ENCODE data around the gene NOTCH1. TPM values are rescaled to one million over a fixed set of nuclear protein-coding genes. Genes with fewer than 3 reads are reported as not detected.
A peak's percentile ranks its signal among the peaks of the same experiment; 100 is the strongest.

NOTCH1 gene
- polyA plus RNA-seq, 2 of the 4 experiments (the other 2 are of a cell fraction), result 0.88 to 5.7 TPM

DNA sequence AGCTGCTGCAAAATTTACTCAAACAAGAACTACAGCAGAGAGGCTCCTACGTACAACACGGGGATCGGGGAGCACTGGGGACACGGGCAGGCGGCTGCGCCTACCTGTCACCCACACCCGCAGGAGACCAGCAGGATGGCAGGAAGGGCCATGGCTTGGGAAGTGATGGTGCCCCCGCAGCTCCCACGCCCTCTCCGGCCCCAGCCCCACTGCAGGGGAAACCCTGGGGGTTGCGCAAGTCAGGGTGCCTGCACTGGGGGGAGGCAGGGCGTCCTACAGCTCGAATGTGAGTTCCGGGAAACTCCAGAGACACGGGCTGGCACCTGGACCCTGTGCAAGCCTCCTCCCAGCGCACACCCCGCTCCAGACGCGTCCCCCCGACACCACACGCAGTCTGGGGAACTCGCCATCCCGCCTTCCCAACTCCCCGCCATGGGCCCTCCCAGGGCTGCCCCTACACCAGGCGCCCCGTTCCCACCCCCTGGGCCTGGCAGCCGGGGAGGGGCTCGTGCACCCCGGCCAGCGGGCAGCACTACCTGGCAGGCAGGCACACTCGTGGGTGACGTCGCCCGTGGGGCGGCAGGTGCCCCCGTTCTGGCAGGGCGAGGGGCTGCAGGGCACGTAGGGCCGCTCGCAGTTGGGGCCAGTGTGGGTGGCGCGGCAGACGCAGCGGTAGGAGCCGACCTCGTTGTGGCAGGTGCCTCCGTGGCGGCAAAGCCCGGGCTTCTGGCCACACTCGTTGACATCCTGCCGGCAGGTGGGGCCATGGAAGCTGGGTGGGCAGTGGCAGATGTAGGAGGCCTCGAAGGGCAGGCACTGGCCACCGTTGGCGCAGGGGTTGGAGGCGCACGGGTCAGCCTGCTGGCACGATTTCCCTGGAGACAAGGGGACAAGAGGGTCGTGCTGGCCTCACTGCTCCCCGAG, 23.3 kb downstream of the NOTCH1 start:
- DNase-seq (ENCODE audit: low read depth in 1 of 2, low spot score in 1 of 2) (no peak), ATAC-seq (no peak)
- 87% methylated on average over 20 of the region's 59 CpGs for whole genome bisulfite sequencing (ENCODE audit: missing lambda C conversion rate)

DNA sequence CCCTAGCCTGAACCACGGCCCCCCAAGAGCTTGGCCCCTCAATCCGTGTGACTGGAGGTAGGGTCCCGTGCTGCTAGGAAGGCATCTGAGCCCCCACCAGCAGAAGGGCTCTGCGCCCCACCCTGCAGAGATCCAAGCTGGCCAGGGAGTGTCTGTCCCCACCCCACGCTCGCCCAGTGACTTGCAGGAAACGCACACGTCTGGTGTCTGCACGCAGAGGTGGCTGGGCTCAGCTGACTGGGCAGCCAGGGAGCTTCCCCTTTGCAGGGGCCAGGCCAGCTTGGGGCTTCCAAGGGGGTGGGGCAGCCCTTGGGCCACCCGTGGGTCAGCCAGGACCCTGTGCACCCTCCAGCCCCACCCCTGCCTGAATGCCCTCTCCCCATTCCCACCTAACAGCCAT, 24.3 kb downstream of the NOTCH1 start:
- FAIRE-seq (no peak), ATAC-seq (peak in 1 of 2 experiments; percentile 13; a peak in 1 of 6 replicates), DNase-seq (ENCODE audit: low read depth in 1 of 2, low spot score in 1 of 2) (no peak)
- Histone ChIP-seq H3K27ac (peak overlapping the region; percentile 91 to 93), H3K4me2 (peak overlapping the region; percentile 94), H3K4me3 (no peak overlapping the region), H3K4me1 (peaks cover 48% of the 10 kb centered on the region), H3K9me3 (no peaks in the 10 kb centered on the region)
- CTCF ChIA-PET, result interaction anchor here (1.0 to 3.4 kb wide), 12 partner anchors 14 to 174 kb away, joined by 3 to 29 read pairs (median 4); no protein-coding TSS in a partner anchor
- WGBS (ENCODE audit: missing lambda C conversion rate), result 33% methylated on average over 2 of the region's 10 CpGs
- POLR2A ChIA-PET, result interaction anchor here (0.6 kb wide), 1 partner anchor 156 kb away, joined by 3 read pairs; no protein-coding TSS in a partner anchor
- TF ChIP-seq, protein P1, sequence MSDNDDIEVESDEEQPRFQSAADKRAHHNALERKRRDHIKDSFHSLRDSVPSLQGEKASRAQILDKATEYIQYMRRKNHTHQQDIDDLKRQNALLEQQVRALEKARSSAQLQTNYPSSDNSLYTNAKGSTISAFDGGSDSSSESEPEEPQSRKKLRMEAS (IDR thresholded peaks at IDR 0.05), result no peak
- TF ChIP-seq NPAS2 (CRISPR knock-in tag; IDR thresholded peaks at IDR 0.05; ENCODE audit: borderline replicate concordance) (no peak), CBX2 (IDR thresholded peaks at IDR 0.05; ENCODE audit: borderline replicate concordance, low read depth) (no peak)
- TF ChIP-seq, protein P2, sequence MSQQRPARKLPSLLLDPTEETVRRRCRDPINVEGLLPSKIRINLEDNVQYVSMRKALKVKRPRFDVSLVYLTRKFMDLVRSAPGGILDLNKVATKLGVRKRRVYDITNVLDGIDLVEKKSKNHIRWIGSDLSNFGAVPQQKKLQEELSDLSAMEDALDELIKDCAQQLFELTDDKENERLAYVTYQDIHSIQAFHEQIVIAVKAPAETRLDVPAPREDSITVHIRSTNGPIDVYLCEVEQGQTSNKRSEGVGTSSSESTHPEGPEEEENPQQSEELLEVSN (IDR thresholded peaks at IDR 0.05; ENCODE audit: borderline replicate concordance, low read depth), result no peak

More for the DNA sequence above, 23.3 kb downstream of the NOTCH1 start:
- Histone ChIP-seq H3K9me3 (no peaks in the 10 kb centered on the region), H3K27ac (peak overlapping the region in 1 of 2 experiments; percentile 75; a peak in 3 of 6 replicates), H3K4me3 (no peak overlapping the region), H3K4me2 (0 out of 3 replicates have a peak overlapping the region, but pooled peaks have one; percentile 27), H3K4me1 (peaks cover 59% of the 10 kb centered on the region)
- CTCF ChIA-PET, result interaction anchor here (0.7 to 3.4 kb wide), 12 partner anchors 15 to 150 kb away, joined by 3 to 29 read pairs (median 4); no protein-coding TSS in a partner anchor
- peak; percentile 55 to 85; a peak in 3 of 4 replicates for TF ChIP-seq CEBPB (IDR thresholded peaks at IDR 0.05)
- no peak for TF ChIP-seq SREBF2 (IDR thresholded peaks at IDR 0.05)
- POLR2A ChIA-PET, result no interaction called here
- FAIRE-seq, result no peak

DNA sequence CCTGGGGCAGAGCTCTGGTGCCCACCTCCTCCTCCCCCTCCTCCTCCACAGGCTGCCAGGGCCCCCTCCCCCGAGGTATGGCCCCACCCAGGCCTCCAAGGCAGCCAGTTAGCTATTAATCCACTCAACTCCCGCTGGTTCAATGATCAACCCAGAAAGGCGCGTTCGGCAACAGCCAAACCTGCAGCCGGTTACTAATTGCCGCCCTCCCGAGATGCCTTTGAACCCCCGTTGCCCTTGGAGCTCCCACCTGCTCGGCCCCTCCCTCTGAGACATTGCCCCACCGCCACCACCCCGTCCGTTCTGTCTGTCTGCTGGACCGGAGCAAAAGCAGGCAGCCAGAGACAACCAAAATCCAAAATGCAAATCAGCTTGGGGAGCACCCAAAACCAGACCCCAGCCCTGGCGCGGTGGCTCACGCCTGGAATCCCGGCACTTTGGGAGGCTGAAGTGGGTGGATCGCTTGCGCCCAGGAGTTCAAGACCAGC, 25.8 kb downstream of the NOTCH1 start:
- FAIRE-seq (no peak), ATAC-seq (peak; percentile 26 to 69; a peak in 5 of 6 replicates), DNase-seq (ENCODE audit: low read depth in 1 of 2, low spot score in 1 of 2) (peak; percentile 72 to 75)
- TF ChIP-seq, protein P1 (IDR thresholded peaks at IDR 0.05), result peak; percentile 47
- no peak for TF ChIP-seq CBX8 (IDR thresholded peaks at IDR 0.05)
- H3K4me2 ChIP-seq, result peak overlapping the region; percentile 94
- WGBS (ENCODE audit: missing lambda C conversion rate), result 10% methylated on average over 9 of the region's 20 CpGs
- peaks cover 44% of the 10 kb centered on the region for H3K4me1 ChIP-seq
- ChIA-PET CTCF (interaction anchor here (0.6 to 3.4 kb wide), 13 partner anchors 16 to 208 kb away, joined by 3 to 29 read pairs (median 3); no protein-coding TSS in a partner anchor), POLR2A (no interaction called here)
- peak overlapping the region; percentile 25; the same call in 2 of the 3 replicates for H3K4me3 ChIP-seq
- H3K9me3 ChIP-seq, result no peaks in the 10 kb centered on the region
- peak overlapping the region; percentile 91 to 93 for H3K27ac ChIP-seq

DNA sequence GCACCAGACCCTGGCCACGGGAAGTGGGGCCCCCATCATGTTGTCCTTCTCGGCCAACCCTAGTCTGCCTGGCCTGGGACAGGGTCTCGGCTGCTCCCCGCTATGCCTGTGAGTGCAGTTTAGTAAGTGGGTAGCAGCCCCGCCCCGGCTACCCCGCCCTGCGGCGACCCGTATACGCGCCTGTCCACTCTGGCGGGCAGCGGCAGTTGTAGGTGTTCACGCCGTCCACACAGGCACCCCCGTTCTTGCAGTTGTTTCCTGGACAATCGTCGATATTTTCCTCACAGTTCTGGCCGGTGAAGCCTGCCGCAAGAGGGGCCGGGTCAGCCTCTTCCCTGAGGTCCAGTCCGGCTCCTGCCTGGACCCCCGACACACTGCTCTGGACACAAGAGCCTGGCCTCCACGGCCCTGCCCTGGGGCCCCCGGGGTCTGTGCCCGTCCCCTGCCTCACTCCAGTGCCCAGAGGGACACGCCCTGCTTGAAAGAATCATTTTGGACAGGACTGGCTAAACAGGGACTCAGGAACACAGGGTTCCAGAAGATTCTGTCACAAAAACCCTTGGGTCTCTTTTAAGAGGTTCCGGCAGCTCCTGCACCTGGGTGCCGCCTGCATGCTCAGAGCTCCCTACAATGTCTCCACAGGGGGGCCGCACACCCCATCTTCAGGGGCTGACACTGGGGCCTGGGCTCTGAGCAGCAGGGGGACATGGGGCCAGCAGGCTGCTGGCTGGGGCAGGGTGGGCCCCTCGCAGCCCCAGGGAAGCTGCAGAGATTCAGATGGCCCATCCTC, 26.4 kb downstream of the NOTCH1 start:
- DNase-seq (ENCODE audit: low read depth in 1 of 2, low spot score in 1 of 2) (peak in 1 of 2 experiments; percentile 19), ATAC-seq (peak; percentile 7 to 53; a peak in 4 of 6 replicates), FAIRE-seq (no peak)
- Histone ChIP-seq H3K27ac (peak overlapping the region; percentile 91 to 93), H3K4me3 (no peak overlapping the region), H3K9me3 (no peaks in the 10 kb centered on the region), H3K4me1 (peaks cover 44% of the 10 kb centered on the region), H3K4me2 (peak overlapping the region; percentile 94)
- 88% methylated on average over 20 of the region's 32 CpGs for WGBS (ENCODE audit: missing lambda C conversion rate)
- ChIA-PET POLR2A (no interaction called here), CTCF (interaction anchor here (0.8 to 3.4 kb wide), 11 partner anchors 15 to 127 kb away, joined by 3 to 29 read pairs (median 4); no protein-coding TSS in a partner anchor)
- TF ChIP-seq TFCP2L1 (CRISPR knock-in tag; IDR thresholded peaks at IDR 0.05) (no peak), HOXB5 (CRISPR knock-in tag; IDR thresholded peaks at IDR 0.05) (no peak), TP53 (CRISPR knock-in tag; IDR thresholded peaks at IDR 0.05) (no peak), NFE2L2 (conservative IDR thresholded peaks at IDR 0.05; ENCODE audit: low read length) (no peak), FOXS1 (CRISPR knock-in tag; IDR thresholded peaks at IDR 0.05) (no peak), MAFK (IDR thresholded peaks at IDR 0.05; ENCODE audit: partially characterized antibody) (no peak), JUNB (IDR thresholded peaks at IDR 0.05) (no peak), HOXA7 (CRISPR knock-in tag; IDR thresholded peaks at IDR 0.05) (no peak), ESRRA (IDR thresholded peaks at IDR 0.05; ENCODE audit: borderline replicate concordance, low read length) (no peak), RCOR1 (IDR thresholded peaks at IDR 0.05; ENCODE audit: low read depth, low read length) (no peak), CEBPB (IDR thresholded peaks at IDR 0.05) (no peak)
- TF ChIP-seq, protein P3, sequence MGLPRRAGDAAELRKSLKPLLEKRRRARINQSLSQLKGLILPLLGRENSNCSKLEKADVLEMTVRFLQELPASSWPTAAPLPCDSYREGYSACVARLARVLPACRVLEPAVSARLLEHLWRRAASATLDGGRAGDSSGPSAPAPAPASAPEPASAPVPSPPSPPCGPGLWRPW (IDR thresholded peaks at IDR 0.05), result no peak
- TF ChIP-seq, protein P1 (IDR thresholded peaks at IDR 0.05), result no peak
- TF ChIP-seq, protein P4, sequence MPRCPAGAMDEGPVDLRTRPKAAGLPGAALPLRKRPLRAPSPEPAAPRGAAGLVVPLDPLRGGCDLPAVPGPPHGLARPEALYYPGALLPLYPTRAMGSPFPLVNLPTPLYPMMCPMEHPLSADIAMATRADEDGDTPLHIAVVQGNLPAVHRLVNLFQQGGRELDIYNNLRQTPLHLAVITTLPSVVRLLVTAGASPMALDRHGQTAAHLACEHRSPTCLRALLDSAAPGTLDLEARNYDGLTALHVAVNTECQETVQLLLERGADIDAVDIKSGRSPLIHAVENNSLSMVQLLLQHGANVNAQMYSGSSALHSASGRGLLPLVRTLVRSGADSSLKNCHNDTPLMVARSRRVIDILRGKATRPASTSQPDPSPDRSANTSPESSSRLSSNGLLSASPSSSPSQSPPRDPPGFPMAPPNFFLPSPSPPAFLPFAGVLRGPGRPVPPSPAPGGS (IDR thresholded peaks at IDR 0.05), result no peak
- TF ChIP-seq, protein P5, sequence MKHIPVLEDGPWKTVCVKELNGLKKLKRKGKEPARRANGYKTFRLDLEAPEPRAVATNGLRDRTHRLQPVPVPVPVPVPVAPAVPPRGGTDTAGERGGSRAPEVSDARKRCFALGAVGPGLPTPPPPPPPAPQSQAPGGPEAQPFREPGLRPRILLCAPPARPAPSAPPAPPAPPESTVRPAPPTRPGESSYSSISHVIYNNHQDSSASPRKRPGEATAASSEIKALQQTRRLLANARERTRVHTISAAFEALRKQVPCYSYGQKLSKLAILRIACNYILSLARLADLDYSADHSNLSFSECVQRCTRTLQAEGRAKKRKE (CRISPR knock-in tag; IDR thresholded peaks at IDR 0.05; ENCODE audit: low read depth), result no peak
- TF ChIP-seq, protein P6, sequence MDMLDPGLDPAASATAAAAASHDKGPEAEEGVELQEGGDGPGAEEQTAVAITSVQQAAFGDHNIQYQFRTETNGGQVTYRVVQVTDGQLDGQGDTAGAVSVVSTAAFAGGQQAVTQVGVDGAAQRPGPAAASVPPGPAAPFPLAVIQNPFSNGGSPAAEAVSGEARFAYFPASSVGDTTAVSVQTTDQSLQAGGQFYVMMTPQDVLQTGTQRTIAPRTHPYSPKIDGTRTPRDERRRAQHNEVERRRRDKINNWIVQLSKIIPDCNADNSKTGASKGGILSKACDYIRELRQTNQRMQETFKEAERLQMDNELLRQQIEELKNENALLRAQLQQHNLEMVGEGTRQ (IDR thresholded peaks at IDR 0.05), result no peak
